ENCODE results near the gene CITED4.

Gene CITED4

GRCh38 chr1:40844079-40844478 is 18.1 kb downstream of the CITED4 start:
- DNase-seq (ENCODE audit: low spot score): no peak
- TF ChIP-seq CTCF (IDR thresholded peaks at IDR 0.05; ENCODE audit: extremely low read depth, missing control alignments): no peak

GRCh38 chr1:40842691-40843090 is 19.5 kb downstream of the CITED4 start:
- no peak for DNase-seq (ENCODE audit: low spot score)
- TF ChIP-seq CTCF (IDR thresholded peaks at IDR 0.05; ENCODE audit: extremely low read depth, missing control alignments): no peak

DNA sequence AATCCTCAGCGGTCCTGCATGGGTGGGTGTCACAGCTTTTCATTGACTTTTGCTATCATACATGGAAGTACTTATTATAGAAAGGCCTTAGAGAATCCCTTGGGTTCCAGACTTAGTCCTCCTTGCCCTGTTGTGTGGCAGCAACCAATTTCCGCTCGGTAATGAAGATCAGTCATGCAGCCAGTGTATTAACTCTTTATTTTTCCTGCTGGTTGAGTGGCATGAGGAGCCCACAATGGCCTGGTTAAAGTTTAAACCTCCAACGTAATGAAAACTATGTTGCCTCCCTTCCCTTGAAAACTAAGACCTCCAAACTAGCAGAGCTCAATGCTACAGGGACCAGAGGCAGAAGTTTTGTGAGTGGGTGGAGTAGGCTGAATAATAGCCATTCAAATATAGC is 20.0 kb downstream of the CITED4 start:
- TF ChIP-seq CTCF (IDR thresholded peaks at IDR 0.05; ENCODE audit: extremely low read depth, missing control alignments): no peak
- DNase-seq (ENCODE audit: low spot score): no peak

DNA sequence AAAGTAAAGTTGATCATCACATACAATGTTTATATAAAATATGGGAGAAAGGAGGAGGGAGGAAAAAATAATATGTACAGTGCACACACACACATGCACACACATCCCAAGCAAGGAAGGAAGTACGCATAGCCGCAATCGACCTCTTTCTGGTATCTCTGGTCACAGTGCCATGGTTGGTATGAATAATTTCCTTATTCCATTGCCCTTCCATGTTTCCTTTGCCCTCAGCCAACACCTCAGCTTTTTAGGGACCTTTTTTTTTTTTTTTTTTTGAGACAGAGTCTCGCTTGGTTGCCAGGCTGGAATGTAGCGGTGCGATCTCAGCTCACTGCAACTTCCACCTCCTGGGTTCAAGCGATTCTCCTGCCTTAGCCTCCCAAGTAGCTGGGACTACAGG is 20.6 kb downstream of the CITED4 start:
- no peak for TF ChIP-seq CTCF (IDR thresholded peaks at IDR 0.05; ENCODE audit: extremely low read depth, missing control alignments)
- no peak for DNase-seq (ENCODE audit: low spot score)

- TF ChIP-seq CTCF (IDR thresholded peaks at IDR 0.05; ENCODE audit: extremely low read depth, missing control alignments): no peak
- no peak for DNase-seq (ENCODE audit: low spot score)
Measured at GRCh38 chr1:40840526-40841323, 21.4 kb downstream of the CITED4 start.

- no peak for DNase-seq (ENCODE audit: low spot score)
- no peak for TF ChIP-seq CTCF (IDR thresholded peaks at IDR 0.05; ENCODE audit: extremely low read depth, missing control alignments)
Measured at GRCh38 chr1:40839943-40840335, 22.2 kb downstream of the CITED4 start.

DNA sequence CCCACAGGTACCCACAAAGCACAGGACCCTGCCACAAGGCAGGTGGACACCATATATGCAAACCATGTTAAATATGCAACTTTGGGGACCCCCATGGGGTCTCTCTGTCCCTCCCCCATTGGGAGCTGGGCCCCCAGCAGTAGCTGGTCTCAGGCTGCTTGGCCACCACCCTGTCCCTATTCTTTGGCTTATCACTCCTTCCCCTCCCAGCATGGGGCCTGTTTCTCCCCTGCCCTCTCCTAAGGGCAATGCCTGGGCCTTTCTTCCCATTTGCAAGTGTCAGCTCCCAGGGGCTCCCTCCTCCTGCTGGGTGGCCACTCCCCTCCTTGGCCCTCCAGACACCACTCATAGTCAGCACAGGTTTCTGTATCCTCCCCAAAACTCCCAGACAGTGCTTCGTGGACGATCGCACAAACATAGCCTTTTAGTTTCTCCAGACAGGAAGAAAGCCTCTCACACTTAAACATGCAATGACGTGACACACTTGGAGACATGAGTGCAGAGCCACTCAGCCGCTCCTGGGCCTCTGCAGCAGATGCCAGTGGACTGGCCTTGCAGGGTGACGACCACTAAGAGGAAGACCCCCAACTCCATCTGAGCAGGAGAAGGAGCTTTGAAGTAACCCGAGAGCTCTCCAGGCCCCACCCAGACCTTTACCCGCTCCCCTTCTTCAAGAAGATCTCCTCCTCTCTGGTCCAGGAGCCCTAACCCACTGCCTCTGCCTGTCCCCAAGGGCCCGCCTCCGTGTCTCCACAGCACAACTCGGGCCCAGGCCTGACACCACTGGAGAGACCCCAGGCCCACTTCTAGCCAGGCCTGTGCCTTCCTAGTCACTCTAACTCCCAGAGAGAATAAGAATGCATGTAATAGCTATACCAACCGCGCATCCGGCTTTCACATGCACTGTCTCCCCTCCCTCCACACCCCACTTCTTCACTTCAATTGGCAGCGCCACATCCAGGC is 22.9 kb downstream of the CITED4 start:
- no peak for DNase-seq (ENCODE audit: low spot score)
- no peak for TF ChIP-seq CTCF (IDR thresholded peaks at IDR 0.05; ENCODE audit: extremely low read depth, missing control alignments)

Measured in GM20000 (cell line).